Nephron progenitor cell (in vitro differentiated cells): Measurements from ENCODE around the gene TBC1D14.

Experiments used
- DNase-seq: peaks from one replicate; pipeline ENCODE4 v3.0.0; 2021
- H3K27ac Mint-ChIP-seq: 2 replicates; pipeline ENCODE4 v1.8.0; 2021; ENCODE audit warnings: mild to moderate bottlenecking, moderate library complexity, mixed read lengths
- H3K27me3 Mint-ChIP-seq: 2 replicates; pipeline ENCODE4 v1.8.0; 2021; ENCODE audit warnings: mild to moderate bottlenecking, low read depth, mixed read lengths; ENCODE audit not compliant: poor library complexity
- H3K36me3 Mint-ChIP-seq: 2 replicates; pipeline ENCODE4 v1.8.0; 2021; ENCODE audit warnings: low read depth, mixed read lengths
- H3K4me1 Mint-ChIP-seq: 2 replicates; pipeline ENCODE4 v1.8.0; 2021; ENCODE audit warnings: mixed read lengths
- H3K4me3 Mint-ChIP-seq: 2 replicates; pipeline ENCODE4 v1.8.0; 2021; ENCODE audit warnings: mild to moderate bottlenecking, moderate library complexity, mixed read lengths
- H3K9me3 Mint-ChIP-seq: 2 replicates; pipeline ENCODE4 v1.8.0; 2021; ENCODE audit warnings: mild to moderate bottlenecking, moderate library complexity, mixed read lengths
- CTCF ChIP-seq: fragments of 200-600 bp; sonication (generic); IDR thresholded peaks from 2 replicates; pipeline ENCODE4 v1.5.0; 2021; ENCODE audit warnings: antibody characterized with exemption

The TBC1D14 gene

GRCh38 chr4:6953751-6954380 lies 44.2 kb downstream of the TBC1D14 start:
- peak; percentile 74 for DNase-seq
- H3K9me3 Mint-ChIP-seq, result peaks cover 9% of the 10 kb centered on the region

GRCh38 chr4:6955261-6955911 lies 45.8 kb downstream of the TBC1D14 start:
- TF ChIP-seq CTCF, result no peak
- Mint-ChIP-seq H3K27ac (peak overlapping the region; percentile 20), H3K9me3 (peaks cover under 1% of the 10 kb centered on the region), H3K27me3 (peaks cover 14% of the 10 kb centered on the region), H3K4me1 (peaks cover 60% of the 10 kb centered on the region), H3K36me3 (peaks cover under 1% of the 10 kb centered on the region), H3K4me3 (no peak overlapping the region)
- DNase-seq, result no peak

More at GRCh38 chr4:6953751-6954380, 44.2 kb downstream of the TBC1D14 start:
- Mint-ChIP-seq H3K36me3 (peaks cover 7% of the 10 kb centered on the region), H3K27ac (peak overlapping the region; percentile 20), H3K4me3 (no peak overlapping the region), H3K4me1 (peaks cover 49% of the 10 kb centered on the region), H3K27me3 (peaks cover 14% of the 10 kb centered on the region)
- TF ChIP-seq CTCF, result no peak

- H3K4me1 Mint-ChIP-seq, result peaks cover 67% of the 10 kb centered on the region
- H3K36me3 Mint-ChIP-seq, result no peaks in the 10 kb centered on the region
- H3K27me3 Mint-ChIP-seq, result peaks cover 14% of the 10 kb centered on the region
- no peak for DNase-seq
- H3K4me3 Mint-ChIP-seq, result no peak overlapping the region
- H3K9me3 Mint-ChIP-seq, result no peaks in the 10 kb centered on the region
- no peak overlapping the region for H3K27ac Mint-ChIP-seq
- no peak for TF ChIP-seq CTCF
Observed at GRCh38 chr4:6956087-6956433, 46.4 kb downstream of the TBC1D14 start.

GRCh38 chr4:6956434-6957147 lies 47.0 kb downstream of the TBC1D14 start:
- no peaks in the 10 kb centered on the region for H3K9me3 Mint-ChIP-seq
- H3K4me3 Mint-ChIP-seq, result no peak overlapping the region
- H3K4me1 Mint-ChIP-seq, result peaks cover 68% of the 10 kb centered on the region
- H3K36me3 Mint-ChIP-seq, result no peaks in the 10 kb centered on the region
- H3K27me3 Mint-ChIP-seq, result peaks cover 14% of the 10 kb centered on the region
- DNase-seq, result no peak
- H3K27ac Mint-ChIP-seq, result no peak overlapping the region
- TF ChIP-seq CTCF, result no peak

GRCh38 chr4:6957148-6957520 lies 47.5 kb downstream of the TBC1D14 start:
- Mint-ChIP-seq H3K4me1 (peaks cover 68% of the 10 kb centered on the region), H3K4me3 (no peak overlapping the region)

More at GRCh38 chr4:6957148-6957520, 47.5 kb downstream of the TBC1D14 start:
- Mint-ChIP-seq H3K27me3 (peaks cover 14% of the 10 kb centered on the region), H3K36me3 (no peaks in the 10 kb centered on the region), H3K27ac (no peak overlapping the region), H3K9me3 (no peaks in the 10 kb centered on the region)
- no peak for DNase-seq
- no peak for TF ChIP-seq CTCF
